Peyer's patch (tissue), 4 donors: Measurements from ENCODE around the gene HYDIN. TPM values are rescaled to one million over a fixed set of nuclear protein-coding genes. Genes with fewer than 3 reads are reported as not detected.
"Not testable (repeated sequence)": the region's sequence is repeated elsewhere in the genome, so short reads cannot be mapped to it uniquely, and the experiment has no call there.

Experiments used
- DNase-seq, 3 donors: peaks; one replicate each; pipeline ENCODE4 v3.0.0-alpha.2; 2017 to 2019
- H3K27ac ChIP-seq, 4 donors: fragments of 200-600 bp; sonication (generic); one replicate each; pipeline ENCODE4 v1.5.1; 2016 to 2019
- H3K27me3 ChIP-seq, 2 donors: fragments of 200-600 bp; sonication (generic); one replicate each; pipeline ENCODE4 v1.5.1; 2019
- H3K36me3 ChIP-seq, 3 donors: fragments of 200-600 bp; sonication (generic); one replicate each; pipeline ENCODE4 v1.5.1; 2016 to 2019
- H3K4me1 ChIP-seq, 4 donors: fragments of 200-600 bp; sonication (generic); one replicate each; pipeline ENCODE4 v1.5.1; 2016 to 2019
- H3K4me3 ChIP-seq, 4 donors: fragments of 200-600 bp; sonication (generic); 1 replicate in 3 of 4; 2 replicates in 1 of 4; pipeline ENCODE4 v1.5.1; 2016 to 2019; ENCODE audit warnings: mild to moderate bottlenecking in 1 of 4
- H3K9me3 ChIP-seq, 4 donors: fragments of 200-600 bp; sonication (generic); one replicate each; pipeline ENCODE4 v1.5.1; 2016 to 2019; ENCODE audit warnings: mild to moderate bottlenecking in 1 of 4
- total RNA-seq, 4 donors: library from RNA; depleted of rRNA; stranded (reverse); fragments of >200 nt; gene quantifications; one replicate each; pipeline ENCODE4 v1.1.0, GENCODE V29; 2016

HYDIN gene
- total RNA-seq, 4 donors from 2014 or later, result 0.35 to 4.6 (median 3.3) TPM; not detected in 1

DNA sequence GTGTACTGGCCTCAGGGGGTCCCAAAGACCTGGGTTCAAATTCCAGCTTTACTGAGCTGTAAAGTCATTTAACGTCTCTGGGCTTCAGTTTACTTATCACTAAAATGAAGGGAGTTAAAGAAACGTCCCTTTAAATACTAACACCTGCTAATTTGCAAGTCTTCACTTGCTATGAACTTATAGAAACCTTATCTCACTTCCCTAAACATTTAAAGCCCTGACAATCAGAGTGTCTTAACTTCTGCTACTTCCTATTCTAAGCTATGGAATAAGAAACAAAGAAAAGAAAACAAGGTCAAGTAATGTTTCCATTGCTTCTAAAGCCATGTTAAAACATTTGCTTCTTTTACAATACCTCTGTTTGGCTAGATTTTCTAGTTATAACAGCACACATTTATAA lies 87.3 kb downstream of the HYDIN start:
- DNase-seq, H3K27ac ChIP-seq, H3K9me3 ChIP-seq, H3K4me1 ChIP-seq, H3K27me3 ChIP-seq, H3K36me3 ChIP-seq, H3K4me3 ChIP-seq: not testable (repeated sequence)

DNA sequence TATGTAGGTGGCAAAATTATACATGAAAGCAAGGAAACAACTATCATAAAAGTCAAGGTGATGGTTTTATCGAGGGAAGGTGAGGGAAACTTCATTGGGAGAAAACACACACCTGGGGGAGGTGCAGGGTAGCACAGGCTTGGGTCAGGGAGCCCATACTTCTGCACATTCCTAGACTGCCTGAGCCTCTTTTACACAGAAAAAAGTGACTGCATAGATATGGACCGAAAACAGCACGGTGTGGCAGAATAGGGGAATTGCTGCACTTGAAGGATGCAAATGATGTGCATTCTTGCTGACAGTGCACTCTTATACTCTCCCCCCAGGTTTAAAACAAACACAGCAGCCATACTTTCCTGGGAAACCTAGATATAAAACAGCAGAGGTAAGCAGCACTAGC lies 120.0 kb downstream of the HYDIN start:
- not testable (repeated sequence) for H3K9me3 ChIP-seq, H3K4me3 ChIP-seq, H3K4me1 ChIP-seq, DNase-seq, H3K27me3 ChIP-seq, H3K36me3 ChIP-seq, H3K27ac ChIP-seq

DNA sequence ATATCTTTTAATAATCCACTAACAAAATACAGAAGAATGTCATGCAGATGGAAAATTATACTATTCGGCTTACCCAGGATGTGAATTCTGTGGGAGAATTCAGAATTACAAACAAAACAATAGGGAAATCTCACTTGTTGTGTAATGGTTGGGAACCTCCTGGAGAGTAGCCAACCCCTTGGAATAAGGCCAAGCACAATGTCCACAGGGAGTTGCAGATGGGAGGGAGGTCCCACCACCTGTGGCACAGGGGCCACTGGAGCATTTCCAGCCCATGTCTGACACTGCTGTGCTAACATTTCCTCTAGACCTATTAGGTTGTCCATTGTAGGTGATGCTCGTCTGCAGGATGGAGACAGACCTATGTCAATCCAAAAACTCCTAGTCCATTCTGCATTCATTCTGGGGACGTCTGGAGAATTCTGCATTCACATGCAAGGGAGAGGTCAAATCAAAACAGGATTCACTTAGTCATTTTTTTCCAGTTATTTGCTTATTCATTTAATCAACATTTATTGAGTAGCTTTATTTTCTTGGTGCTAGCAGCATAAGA lies 120.8 kb downstream of the HYDIN start:
- DNase-seq, H3K27ac ChIP-seq, H3K9me3 ChIP-seq, H3K4me3 ChIP-seq, H3K4me1 ChIP-seq, H3K36me3 ChIP-seq, H3K27me3 ChIP-seq: not testable (repeated sequence)

DNA sequence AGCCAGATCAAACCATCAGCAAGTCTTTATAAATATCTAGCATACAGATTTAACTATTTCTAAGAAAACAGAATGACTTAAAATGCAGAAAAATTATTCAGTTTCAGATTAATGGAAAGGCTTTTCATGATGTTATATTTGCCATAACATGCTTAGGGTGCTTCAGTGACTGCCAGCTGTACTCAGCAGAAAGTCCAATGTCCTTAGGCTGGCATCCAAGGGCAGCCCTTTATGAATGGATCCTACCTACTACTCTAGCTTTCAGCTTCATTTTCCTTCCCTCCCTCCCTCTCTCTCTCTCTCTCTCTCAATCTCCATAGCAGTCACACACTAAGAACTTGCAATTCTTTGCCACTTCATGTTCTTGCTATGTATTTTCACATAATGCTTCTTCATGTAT lies 124.6 kb downstream of the HYDIN start:
- not testable (repeated sequence) for DNase-seq, H3K36me3 ChIP-seq, H3K27me3 ChIP-seq, H3K9me3 ChIP-seq, H3K4me1 ChIP-seq, H3K27ac ChIP-seq, H3K4me3 ChIP-seq

DNA sequence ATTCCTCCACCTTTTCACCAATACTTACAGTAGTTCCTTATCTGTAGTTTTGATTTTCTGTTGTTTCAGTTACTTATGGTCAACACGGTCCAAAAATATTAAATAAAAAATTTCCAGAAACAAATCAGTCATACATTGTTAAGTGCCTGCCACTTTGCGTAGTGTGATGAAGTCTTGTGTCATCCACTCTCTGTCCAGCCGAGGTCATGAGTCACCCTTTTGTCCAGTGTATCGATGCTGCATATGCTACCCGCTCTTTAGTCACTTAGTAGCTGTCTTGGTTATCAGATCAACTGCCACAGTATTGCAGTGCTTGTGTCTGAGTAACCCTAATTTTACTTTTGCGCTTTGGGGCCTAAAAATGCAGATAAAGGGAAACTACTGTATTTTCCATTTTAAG lies 146.9 kb downstream of the HYDIN start:
- not testable (repeated sequence) for H3K36me3 ChIP-seq, H3K27ac ChIP-seq, H3K4me1 ChIP-seq, H3K9me3 ChIP-seq, DNase-seq, H3K4me3 ChIP-seq, H3K27me3 ChIP-seq

DNA sequence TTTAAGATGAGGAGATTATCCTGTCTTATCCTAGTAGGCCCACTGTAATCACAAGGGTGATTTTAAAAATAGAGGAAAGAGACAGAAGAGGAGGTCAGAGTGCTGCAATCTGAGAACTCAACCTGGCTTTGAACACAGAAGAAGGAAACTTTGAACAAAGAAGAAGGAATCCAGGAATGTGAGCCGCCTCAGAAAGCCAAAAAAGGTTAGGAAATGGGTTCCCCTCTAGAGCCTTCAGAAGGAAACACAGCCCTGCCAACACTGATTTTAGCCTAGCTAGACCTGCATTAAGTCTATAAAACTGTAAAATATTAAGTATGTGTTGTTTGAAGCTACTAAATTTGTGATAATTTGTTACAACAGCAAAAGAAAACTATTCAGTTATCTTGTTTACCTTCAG lies 149.7 kb downstream of the HYDIN start:
- H3K27ac ChIP-seq, DNase-seq, H3K4me3 ChIP-seq, H3K27me3 ChIP-seq, H3K36me3 ChIP-seq, H3K9me3 ChIP-seq, H3K4me1 ChIP-seq: not testable (repeated sequence)

DNA sequence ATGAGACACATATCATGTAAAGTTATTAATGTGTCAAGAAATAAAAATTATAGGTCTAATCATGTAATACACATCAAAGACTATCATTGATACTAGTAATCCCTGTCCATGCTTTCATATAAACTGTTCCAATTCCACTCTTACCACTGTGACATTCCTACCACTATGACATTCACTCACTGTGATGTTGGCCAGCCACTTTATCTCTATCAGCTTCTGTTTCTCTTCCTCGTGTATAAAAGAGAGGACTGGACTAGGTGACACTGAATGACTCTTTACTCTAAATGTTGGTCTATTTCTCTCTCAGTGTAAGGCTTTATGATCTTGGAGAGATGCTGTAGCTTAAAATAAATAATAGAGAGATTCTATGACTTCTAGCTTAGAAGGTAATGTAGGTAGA lies 150.3 kb downstream of the HYDIN start:
- not testable (repeated sequence) for H3K4me1 ChIP-seq, H3K9me3 ChIP-seq, H3K27ac ChIP-seq, H3K4me3 ChIP-seq, H3K27me3 ChIP-seq, H3K36me3 ChIP-seq, DNase-seq

DNA sequence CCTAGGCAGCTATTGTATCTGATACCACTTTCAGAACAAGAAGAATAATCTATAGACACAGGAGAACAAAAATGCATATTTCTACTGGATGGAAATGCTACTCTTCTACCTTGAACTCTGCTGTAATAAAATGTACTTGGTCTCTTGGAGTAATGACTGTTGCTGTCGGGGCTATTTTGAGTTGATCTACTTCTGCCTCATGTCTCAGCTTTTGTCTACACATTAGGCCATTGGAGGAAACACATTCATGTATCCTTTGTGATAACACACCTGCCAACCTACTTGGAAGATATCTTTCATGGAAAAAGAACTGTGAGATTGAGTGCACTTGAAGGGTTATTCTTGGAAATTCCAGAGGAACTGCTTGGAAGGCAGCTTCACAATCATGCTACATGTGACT lies 159.9 kb downstream of the HYDIN start:
- H3K27me3 ChIP-seq, H3K9me3 ChIP-seq, DNase-seq, H3K27ac ChIP-seq, H3K4me1 ChIP-seq, H3K4me3 ChIP-seq, H3K36me3 ChIP-seq: not testable (repeated sequence)

DNA sequence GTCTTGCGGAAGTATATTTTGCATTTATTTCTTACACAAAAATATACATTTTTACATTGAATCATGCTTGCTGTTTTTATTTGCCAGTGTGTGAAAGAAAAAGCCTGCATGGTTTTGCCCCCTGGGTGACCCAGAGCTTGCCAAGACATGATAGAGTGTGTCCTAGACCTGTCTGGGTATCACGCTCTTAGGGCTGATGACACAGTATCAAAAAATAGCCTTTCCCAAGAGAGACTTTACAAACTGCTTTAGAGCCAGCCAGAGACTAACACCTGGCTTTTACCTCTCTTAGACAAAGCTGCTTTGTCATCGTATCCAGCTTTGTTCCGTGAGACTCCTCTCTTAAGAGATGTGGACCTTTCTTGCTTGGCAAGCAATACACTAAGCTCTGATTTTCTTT lies 160.7 kb downstream of the HYDIN start:
- DNase-seq, H3K27ac ChIP-seq, H3K4me3 ChIP-seq, H3K27me3 ChIP-seq, H3K9me3 ChIP-seq, H3K36me3 ChIP-seq, H3K4me1 ChIP-seq: not testable (repeated sequence)

DNA sequence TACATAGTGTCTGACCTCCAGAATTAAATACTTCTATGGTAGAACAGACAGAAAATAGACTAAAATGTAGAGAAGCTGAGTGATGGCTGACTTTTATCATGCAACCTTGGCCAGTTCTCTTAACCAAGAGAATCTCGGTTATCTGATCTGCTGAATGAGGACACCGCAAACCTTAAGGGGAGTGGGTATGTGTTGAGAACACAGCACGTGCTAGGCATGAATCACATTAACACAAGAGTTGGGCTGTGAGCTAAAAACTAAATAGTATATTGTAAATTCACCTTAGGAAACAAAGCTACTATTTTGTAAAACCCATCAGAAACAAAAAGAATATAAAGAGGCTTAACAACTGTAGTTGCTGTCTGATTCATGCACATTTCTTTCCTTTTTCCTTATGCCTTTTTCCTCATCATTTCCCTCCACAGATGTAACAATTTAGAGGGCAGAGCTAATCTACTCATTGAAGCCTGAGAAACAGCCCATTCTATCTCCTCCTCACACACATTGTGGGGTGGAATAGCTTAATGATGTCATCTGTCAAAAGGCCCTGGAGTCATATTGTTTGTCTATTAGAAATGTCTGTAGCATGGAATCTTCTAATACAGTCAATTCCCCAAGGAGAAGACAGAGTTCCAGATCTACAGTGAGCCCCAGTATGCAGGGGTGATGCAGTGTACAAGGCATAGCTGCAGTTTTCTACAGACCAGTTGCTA lies 176.5 kb downstream of the HYDIN start:
- not testable (repeated sequence) for H3K4me1 ChIP-seq, H3K9me3 ChIP-seq, H3K4me3 ChIP-seq, H3K27me3 ChIP-seq, DNase-seq, H3K27ac ChIP-seq, H3K36me3 ChIP-seq

DNA sequence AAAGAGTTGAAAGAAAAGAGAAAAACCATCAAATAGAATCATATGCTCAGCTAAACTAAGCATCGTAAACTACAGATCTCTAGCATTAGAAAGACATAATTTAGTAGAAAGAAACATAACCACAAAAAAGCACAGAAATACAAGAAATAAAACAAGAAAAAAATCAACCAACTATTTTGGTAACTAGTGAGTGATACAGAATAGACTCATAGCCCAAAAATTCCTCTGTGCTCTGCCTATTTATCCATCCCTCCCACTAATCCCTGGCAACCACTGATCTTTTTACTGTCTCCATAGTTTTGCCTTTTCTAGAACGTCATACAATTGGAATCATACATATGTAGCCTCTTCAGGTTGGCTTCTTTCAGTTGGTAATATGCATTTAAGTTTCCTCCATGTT lies 180.2 kb downstream of the HYDIN start:
- not testable (repeated sequence) for H3K27me3 ChIP-seq, H3K4me1 ChIP-seq, H3K9me3 ChIP-seq, H3K27ac ChIP-seq, DNase-seq, H3K36me3 ChIP-seq, H3K4me3 ChIP-seq

DNA sequence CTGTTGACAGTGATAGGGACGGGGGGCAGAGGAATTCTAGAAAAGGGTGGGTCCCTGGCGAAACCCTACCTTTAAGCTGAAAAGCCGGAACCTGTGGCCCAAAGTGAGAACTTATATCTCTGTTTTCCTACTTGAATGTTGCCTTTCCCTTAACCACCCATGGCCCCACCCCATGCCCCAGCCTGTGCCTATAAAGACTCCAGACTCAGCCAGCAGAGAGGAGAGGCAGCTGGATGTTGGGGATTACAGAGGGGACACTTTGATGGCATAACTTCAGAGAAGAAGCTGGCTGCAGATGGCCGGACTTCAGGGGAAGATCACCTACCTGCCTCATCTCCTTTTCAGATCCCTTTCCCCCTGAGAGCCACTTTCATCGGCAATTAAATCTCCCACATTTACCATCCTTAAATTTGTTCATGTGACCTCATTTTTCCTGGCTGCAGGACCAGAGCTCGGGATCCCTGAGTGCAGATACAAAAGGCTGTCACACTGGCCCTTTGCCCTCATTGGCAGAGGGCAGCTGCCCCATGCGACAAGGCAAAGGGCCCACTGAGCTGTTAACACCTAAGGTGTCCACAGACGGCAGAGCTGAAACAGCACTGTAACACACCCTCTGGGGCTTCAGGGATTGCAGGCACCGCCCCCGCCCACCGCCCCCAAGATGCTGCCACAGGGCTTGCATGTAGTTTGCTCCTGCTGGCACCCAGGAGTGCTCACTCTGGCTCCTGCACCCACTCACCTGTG lies 191.0 kb downstream of the HYDIN start:
- H3K4me3 ChIP-seq, H3K36me3 ChIP-seq, H3K4me1 ChIP-seq, H3K9me3 ChIP-seq, H3K27me3 ChIP-seq, DNase-seq, H3K27ac ChIP-seq: not testable (repeated sequence)

DNA sequence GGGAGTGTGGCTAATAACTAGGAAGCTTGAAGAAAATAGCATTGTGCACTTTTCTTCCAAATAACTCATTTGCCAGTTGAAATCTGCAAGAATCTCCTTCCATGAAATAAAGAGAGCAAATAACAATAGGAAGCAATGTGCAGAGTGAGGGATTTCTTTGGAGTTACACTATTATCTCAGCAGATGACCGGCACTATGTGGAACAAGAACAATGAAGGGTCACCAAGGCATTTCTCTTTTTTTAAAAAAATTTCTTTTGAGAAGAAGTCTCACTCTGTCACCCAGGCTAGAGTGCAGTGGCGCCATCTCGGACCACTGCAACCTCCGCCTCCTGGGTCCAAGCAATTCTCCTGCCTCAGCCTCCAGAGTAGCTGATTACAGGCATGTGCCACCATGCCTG lies 192.1 kb downstream of the HYDIN start:
- H3K4me3 ChIP-seq, DNase-seq, H3K27ac ChIP-seq, H3K36me3 ChIP-seq, H3K27me3 ChIP-seq, H3K4me1 ChIP-seq, H3K9me3 ChIP-seq: not testable (repeated sequence)

DNA sequence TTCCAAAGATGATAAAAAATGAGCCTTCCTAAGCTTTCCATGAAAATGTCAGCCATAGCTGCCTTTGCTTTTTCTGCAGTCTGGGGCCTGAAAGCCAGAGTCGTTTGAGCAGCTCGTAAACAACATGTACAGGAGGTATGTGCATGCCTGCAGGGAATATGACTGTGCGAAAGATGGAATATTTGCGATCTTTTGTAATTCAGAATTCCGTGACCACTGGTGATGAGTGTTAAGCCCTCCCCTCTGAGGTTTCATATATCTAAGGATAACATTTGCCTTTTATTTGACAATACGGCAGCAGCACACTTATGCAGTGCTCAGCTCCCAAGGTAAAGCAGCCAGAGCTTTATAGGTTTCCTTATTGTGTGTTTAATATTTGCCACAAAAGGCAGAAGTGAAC lies 192.5 kb downstream of the HYDIN start:
- H3K4me3 ChIP-seq, H3K27me3 ChIP-seq, H3K9me3 ChIP-seq, H3K4me1 ChIP-seq, H3K27ac ChIP-seq, DNase-seq, H3K36me3 ChIP-seq: not testable (repeated sequence)

DNA sequence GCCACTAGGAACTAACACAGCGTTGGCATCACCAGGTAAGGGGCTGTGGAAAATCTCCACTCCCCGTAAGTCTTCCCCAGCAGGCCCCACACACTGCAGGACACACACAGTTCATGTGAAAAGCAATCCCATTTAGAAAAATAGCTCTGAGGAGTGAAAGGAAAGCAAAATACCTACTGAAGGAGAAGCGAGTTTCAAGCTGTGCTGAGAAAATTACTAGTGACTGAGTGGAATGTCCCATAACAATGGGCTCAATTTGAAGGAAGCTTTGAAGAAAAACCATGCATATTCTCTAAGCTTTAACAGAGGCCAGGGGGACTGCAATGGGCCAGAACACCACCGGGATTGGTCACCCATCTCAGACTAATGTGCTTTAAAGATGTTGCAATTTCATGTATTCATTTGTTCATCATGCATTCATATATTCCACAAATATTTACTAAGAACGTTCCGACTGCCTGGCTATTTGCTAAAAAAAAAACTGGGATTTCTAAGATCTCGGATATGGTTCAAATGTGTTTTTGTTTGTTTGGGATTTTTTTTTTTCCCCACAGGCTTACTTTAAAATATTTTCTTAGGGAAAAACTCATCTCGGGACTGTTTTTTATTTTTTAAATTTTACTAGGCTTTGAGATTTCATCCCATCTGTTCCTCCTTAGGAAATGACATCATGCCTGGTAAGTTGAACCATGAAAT lies 202.3 kb downstream of the HYDIN start:
- H3K4me1 ChIP-seq, DNase-seq, H3K9me3 ChIP-seq, H3K27ac ChIP-seq, H3K27me3 ChIP-seq, H3K36me3 ChIP-seq, H3K4me3 ChIP-seq: not testable (repeated sequence)
